ENCODE results near the gene ENO1.

The ENO1 gene

GRCh38 chr1:8862528-8862927 is 16.0 kb downstream of the ENO1 start:
- ATAC-seq = peak; percentile 25
- no peak for TF ChIP-seq SNAI2 (CRISPR knock-in tag; IDR thresholded peaks at IDR 0.05)
- TF ChIP-seq POU6F1 (CRISPR knock-in tag; IDR thresholded peaks at IDR 0.05; ENCODE audit: borderline replicate concordance, low read depth) = no peak
- TF ChIP-seq GLIS3 (CRISPR knock-in tag; IDR thresholded peaks at IDR 0.05) = no peak
- no peak for TF ChIP-seq PPARA (CRISPR knock-in tag; IDR thresholded peaks at IDR 0.05; ENCODE audit: borderline replicate concordance)
- no peak for TF ChIP-seq ARNTL (CRISPR knock-in tag; IDR thresholded peaks at IDR 0.05; ENCODE audit: borderline replicate concordance, low read depth)
- no peak for TF ChIP-seq CSRNP3 (CRISPR knock-in tag; IDR thresholded peaks at IDR 0.05)
- no peak for TF ChIP-seq RARB (CRISPR knock-in tag; IDR thresholded peaks at IDR 0.05)
- no peak for TF ChIP-seq ZC3H10 (CRISPR knock-in tag; IDR thresholded peaks at IDR 0.05)
- TF ChIP-seq CSDC2 (CRISPR knock-in tag; IDR thresholded peaks at IDR 0.05) = no peak
- no peak for TF ChIP-seq BACH2 (CRISPR knock-in tag; IDR thresholded peaks at IDR 0.05; ENCODE audit: borderline replicate concordance)
- no peak for TF ChIP-seq OSR1 (CRISPR knock-in tag; IDR thresholded peaks at IDR 0.05)
- TF ChIP-seq TCF4 (CRISPR knock-in tag; IDR thresholded peaks at IDR 0.05; ENCODE audit: borderline replicate concordance) = no peak
- no peak for TF ChIP-seq TSHZ2 (CRISPR knock-in tag; IDR thresholded peaks at IDR 0.05)
- no peak for TF ChIP-seq ZNF8 (CRISPR knock-in tag; IDR thresholded peaks at IDR 0.05)
- TF ChIP-seq TOX (CRISPR knock-in tag; IDR thresholded peaks at IDR 0.05; ENCODE audit: borderline replicate concordance) = no peak
- no peak for TF ChIP-seq ZNF565 (CRISPR knock-in tag; conservative IDR thresholded peaks at IDR 0.05; ENCODE audit: low read depth)
- no peak for TF ChIP-seq CREB5 (CRISPR knock-in tag; IDR thresholded peaks at IDR 0.05; ENCODE audit: low read depth)
- no peak for TF ChIP-seq ZNF70 (CRISPR knock-in tag; IDR thresholded peaks at IDR 0.05)

- ATAC-seq = no peak
- no peak for TF ChIP-seq ZNF8 (CRISPR knock-in tag; IDR thresholded peaks at IDR 0.05)
- TF ChIP-seq ESRRG (CRISPR knock-in tag; IDR thresholded peaks at IDR 0.05) = no peak
- TF ChIP-seq ZFP30 (CRISPR knock-in tag; IDR thresholded peaks at IDR 0.05) = no peak
- TF ChIP-seq OSR1 (CRISPR knock-in tag; IDR thresholded peaks at IDR 0.05) = no peak
- no peak for TF ChIP-seq ZNF70 (CRISPR knock-in tag; IDR thresholded peaks at IDR 0.05)
- no peak for TF ChIP-seq CREB5 (CRISPR knock-in tag; IDR thresholded peaks at IDR 0.05; ENCODE audit: low read depth)
- TF ChIP-seq ARNTL (CRISPR knock-in tag; IDR thresholded peaks at IDR 0.05; ENCODE audit: borderline replicate concordance, low read depth) = no peak
- TF ChIP-seq ISL1 (CRISPR knock-in tag; IDR thresholded peaks at IDR 0.05) = no peak
- TF ChIP-seq GLIS3 (CRISPR knock-in tag; IDR thresholded peaks at IDR 0.05) = no peak
- no peak for TF ChIP-seq PPARA (CRISPR knock-in tag; IDR thresholded peaks at IDR 0.05; ENCODE audit: borderline replicate concordance)
- no peak for TF ChIP-seq TCF4 (CRISPR knock-in tag; IDR thresholded peaks at IDR 0.05; ENCODE audit: borderline replicate concordance)
Observed at GRCh38 chr1:8860738-8861516, 17.6 kb downstream of the ENO1 start.

All from SK-N-SH treated with all-trans-retinoic acid at 6 μM for 48 hours (cell line).